Mucosa of descending colon (tissue), 3 donors: ENCODE data around the gene ZNF222. TPM values are rescaled to one million over a fixed set of nuclear protein-coding genes. Genes with fewer than 3 reads are reported as not detected.

Experiments
- ATAC-seq: fragments of 200-7000 bp; cut with Tn5 transposase; one replicate; pipeline ENCODE4 v1.9.1; 2020; ENCODE audit warnings: mild to moderate bottlenecking, moderate library complexity
- DNase-seq, 3 donors: peaks; one replicate each; pipeline ENCODE4 v3.0.0-alpha.2; 2020
- H3K36me3 ChIP-seq: fragments of 200-600 bp; one replicate; pipeline ENCODE4 v1.8.0; 2021; ENCODE audit warnings: low read depth, mild to moderate bottlenecking
- H3K4me1 ChIP-seq: fragments of 200-600 bp; one replicate; pipeline ENCODE4 v1.8.0; 2021; ENCODE audit warnings: low read depth, mild to moderate bottlenecking
- H3K4me3 ChIP-seq: fragments of 200-600 bp; one replicate; pipeline ENCODE4 v1.8.0; 2021; ENCODE audit warnings: mild to moderate bottlenecking
- H3K9me3 ChIP-seq: fragments of 200-600 bp; one replicate; pipeline ENCODE4 v1.8.0; 2021; ENCODE audit warnings: mild to moderate bottlenecking
- CTCF ChIP-seq: fragments of 200-600 bp; IDR thresholded peaks from one replicate; pipeline ENCODE4 v1.8.0; 2022; ENCODE audit warnings: antibody characterized with exemption, mild to moderate bottlenecking
- intact Hi-C, 2 donors: fragments of 100-400 bp; cut with DNase I in 1 of 2; cut with micrococcal nuclease in 1 of 2; formaldehyde crosslinking; loops; one replicate each; pipeline versions ENCODE4 v1.11.0 to v1.11.1; 2022; cut with DNase I, micrococcal nuclease
- total RNA-seq, 3 donors: library from RNA; stranded (reverse); fragmentation: NEBNext Ultra II Directional in 2 of 3; extraction: Animal tissue kit (Norgen Biotek cat#: 25700) in 2 of 3; gene quantifications; one replicate each; pipeline versions ENCODE4 v1.2.1 to v1.2.4, GENCODE V29; 2021 to 2023
- donor health status: DM: no; HTN: no; CAD: no; lungs with moderate emphysema.
- donor health status: DM: no; HTN: no; CAD: no.
- donor health status: DM: no; HTN: yes; CAD: no.

ZNF222 gene
- total RNA-seq, 3 donors from 2014 or later: 1.1 to 2.9 (median 1.3) TPM

GRCh38 chr19:44072543-44073401 is 47.6 kb downstream of the ZNF222 start:
- H3K4me3 ChIP-seq: no peak overlapping the region
- DNase-seq (peak in 1 of 3 donors; percentile 13), ATAC-seq (peak; percentile 27)
- no peak for TF ChIP-seq CTCF
- H3K9me3 ChIP-seq: peaks cover 13% of the 10 kb centered on the region
- intact Hi-C loops: no loop called here
- H3K36me3 ChIP-seq: no peaks in the 10 kb centered on the region
- peaks cover 6% of the 10 kb centered on the region for H3K4me1 ChIP-seq

- Histone ChIP-seq H3K4me1 (peaks cover 6% of the 10 kb centered on the region), H3K9me3 (no peaks in the 10 kb centered on the region), H3K4me3 (no peak overlapping the region), H3K36me3 (no peaks in the 10 kb centered on the region)
- TF ChIP-seq CTCF: no peak
- ATAC-seq (no peak), DNase-seq (no peak)
- intact Hi-C loops: no loop called here
Measured at GRCh38 chr19:44076325-44076724, 51.1 kb downstream of the ZNF222 start.

Other genes starting within 250 kb of the ZNF222 start
- gene KCNN4, start 244.4 kb upstream of the ZNF222 start, total RNA-seq: 10 to 100 TPM; 14.9 to 36.2 (median 36.1) TPM
- 1 to 10 TPM in 2 of 3 donors, under 1 TPM in 1; 0.61 to 4.8 (median 3.9) TPM for gene LYPD5, start 222.9 kb upstream of the ZNF222 start, total RNA-seq
- gene ZNF283, start 198.1 kb upstream of the ZNF222 start, total RNA-seq: 10 to 100 TPM in 2 of 3 donors, 1 to 10 TPM in 1; 7.6 to 21.8 (median 14.1) TPM
- 1 to 10 TPM in 2 of 3 donors, under 1 TPM in 1; 0.58 to 5.5 (median 1.7) TPM for gene ZNF404, start 141.4 kb upstream of the ZNF222 start, total RNA-seq
- 10 to 100 TPM in 2 of 3 donors, 1 to 10 TPM in 1; 9.8 to 15.9 (median 13.4) TPM for gene ZNF45, start 90.1 kb upstream of the ZNF222 start, total RNA-seq
- 1 to 10 TPM; 1.9 to 5.8 (median 1.9) TPM for gene ZNF221, start 74.2 kb upstream of the ZNF222 start, total RNA-seq
- 1 to 10 TPM; 5.4 to 8.6 (median 6.7) TPM for gene ZNF155, start 41.2 kb upstream of the ZNF222 start, total RNA-seq
- gene ZNF230, start 22.4 kb upstream of the ZNF222 start, total RNA-seq: 1 to 10 TPM; 3.2 to 5.2 (median 3.8) TPM
- gene ZNF223, start 26.7 kb downstream of the ZNF222 start, total RNA-seq: 1 to 10 TPM; 4.7 to 8.7 (median 6.0) TPM
- gene ZNF284, start 46.8 kb downstream of the ZNF222 start, total RNA-seq: 1 to 10 TPM; 1.9 to 2.3 (median 2.1) TPM
- gene ZNF224, start 69.0 kb downstream of the ZNF222 start, total RNA-seq: 10 to 100 TPM; 25.5 to 38.3 (median 29.8) TPM
- gene ZNF225, start 88.0 kb downstream of the ZNF222 start, total RNA-seq: 1 to 10 TPM; 2.2 to 4.8 (median 3.2) TPM
- gene ZNF234, start 116.2 kb downstream of the ZNF222 start, total RNA-seq: 10 to 100 TPM in 2 of 3 donors, 1 to 10 TPM in 1; 4.7 to 11.1 (median 10.9) TPM
- 10 to 100 TPM; 17.9 to 23.1 (median 23.0) TPM for gene ZNF226, start 139.7 kb downstream of the ZNF222 start, total RNA-seq
- 10 to 100 TPM; 11.3 to 25.3 (median 12.6) TPM for gene ZNF227, start 187.2 kb downstream of the ZNF222 start, total RNA-seq
- gene ZNF233, start 234.5 kb downstream of the ZNF222 start, total RNA-seq: 1 to 10 TPM; 1.1 to 6.8 (median 1.2) TPM